T1000 (cell line): Measurements from ENCODE around the gene PRELP.
"Not testable (repeated sequence)": the region's sequence is repeated elsewhere in the genome, so short reads cannot be mapped to it uniquely, and the experiment has no call there.

ENCODE experiments used
- DNase-seq: peaks from one replicate; lab custom pipeline; 2025; ENCODE audit warnings: mixed read lengths; lab: John Stamatoyannopoulos, UW

PRELP gene

GRCh38 chr1:203506858-203507626, 31.4 kb downstream of the PRELP start:
- no peak for DNase-seq

GRCh38 chr1:203507759-203508158, 32.2 kb downstream of the PRELP start:
- DNase-seq, result no peak

GRCh38 chr1:203508463-203509073, 33.0 kb downstream of the PRELP start:
- DNase-seq, result no peak

GRCh38 chr1:203509135-203509534, 33.5 kb downstream of the PRELP start:
- no peak for DNase-seq

GRCh38 chr1:203511513-203511912, 35.9 kb downstream of the PRELP start:
- DNase-seq, result no peak

GRCh38 chr1:203511930-203512329, 36.3 kb downstream of the PRELP start:
- DNase-seq, result no peak

GRCh38 chr1:203512517-203512847, 36.9 kb downstream of the PRELP start:
- DNase-seq, result no peak

- DNase-seq, result peak; percentile 82
These were observed 37.4 kb downstream of the PRELP start for GRCh38 chr1:203512848-203513584.

- DNase-seq, result no peak
These were observed 38.0 kb downstream of the PRELP start for GRCh38 chr1:203513585-203514031.

- DNase-seq, result no peak
These were observed 40.6 kb downstream of the PRELP start for GRCh38 chr1:203516184-203516583.

GRCh38 chr1:203516906-203517305, 41.3 kb downstream of the PRELP start:
- no peak for DNase-seq

- DNase-seq, result no peak
These were observed 42.0 kb downstream of the PRELP start for GRCh38 chr1:203517426-203518110.

- not testable (repeated sequence) for DNase-seq
These were observed 42.5 kb downstream of the PRELP start for GRCh38 chr1:203518139-203518538.

- no peak for DNase-seq
These were observed 42.9 kb downstream of the PRELP start for GRCh38 chr1:203518541-203518940.

GRCh38 chr1:203519053-203519840, 43.6 kb downstream of the PRELP start:
- DNase-seq, result no peak

GRCh38 chr1:203519896-203520295, 44.3 kb downstream of the PRELP start:
- no peak for DNase-seq

GRCh38 chr1:203520315-203520714, 44.7 kb downstream of the PRELP start:
- no peak for DNase-seq

GRCh38 chr1:203521074-203521794, 45.6 kb downstream of the PRELP start:
- DNase-seq, result no peak

- DNase-seq, result no peak
These were observed 46.2 kb downstream of the PRELP start for GRCh38 chr1:203521812-203522211.

- no peak for DNase-seq
These were observed 46.6 kb downstream of the PRELP start for GRCh38 chr1:203522237-203522636.

- no peak for DNase-seq
These were observed 48.1 kb downstream of the PRELP start for GRCh38 chr1:203523667-203524066.
